Measurements from ENCODE around the gene PADI3.

DNA sequence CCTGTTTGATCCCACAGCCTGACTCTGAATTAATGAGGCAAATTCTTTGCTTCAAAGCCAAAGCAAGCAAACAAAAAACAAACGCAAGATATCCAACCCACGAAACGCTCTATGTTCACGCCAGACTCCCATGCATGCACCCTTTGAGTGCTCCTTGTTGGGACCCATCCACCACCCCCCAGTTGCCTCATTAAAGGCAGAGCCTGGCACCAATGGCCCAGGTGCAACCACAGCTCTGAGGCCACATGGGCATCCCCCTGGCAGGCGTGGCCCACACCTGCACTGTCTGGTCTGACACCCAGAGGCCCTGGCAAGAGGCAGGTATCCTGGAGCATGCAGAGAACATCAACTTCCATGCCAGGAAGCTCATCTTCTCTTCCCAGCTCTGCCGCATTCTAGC lies 58.0 kb downstream of the PADI3 start:
- TF ChIP-seq, protein P1, sequence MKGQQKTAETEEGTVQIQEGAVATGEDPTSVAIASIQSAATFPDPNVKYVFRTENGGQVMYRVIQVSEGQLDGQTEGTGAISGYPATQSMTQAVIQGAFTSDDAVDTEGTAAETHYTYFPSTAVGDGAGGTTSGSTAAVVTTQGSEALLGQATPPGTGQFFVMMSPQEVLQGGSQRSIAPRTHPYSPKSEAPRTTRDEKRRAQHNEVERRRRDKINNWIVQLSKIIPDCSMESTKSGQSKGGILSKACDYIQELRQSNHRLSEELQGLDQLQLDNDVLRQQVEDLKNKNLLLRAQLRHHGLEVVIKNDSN (IDR thresholded peaks at IDR 0.05; ENCODE audit: borderline replicate concordance, low read depth): no peak
- TF ChIP-seq GABPA (IDR thresholded peaks at IDR 0.05; ENCODE audit: low read depth): no peak
- TF ChIP-seq EZH2phosphoT487 (IDR thresholded peaks at IDR 0.05; ENCODE audit: borderline replicate concordance, low read depth): no peak
- no peak for TF ChIP-seq RFX5 (IDR thresholded peaks at IDR 0.05; ENCODE audit: low read length)
- TF ChIP-seq POLR2AphosphoS5 (IDR thresholded peaks at IDR 0.05; ENCODE audit: low read depth, low read length): no peak
- TF ChIP-seq, protein P2, sequence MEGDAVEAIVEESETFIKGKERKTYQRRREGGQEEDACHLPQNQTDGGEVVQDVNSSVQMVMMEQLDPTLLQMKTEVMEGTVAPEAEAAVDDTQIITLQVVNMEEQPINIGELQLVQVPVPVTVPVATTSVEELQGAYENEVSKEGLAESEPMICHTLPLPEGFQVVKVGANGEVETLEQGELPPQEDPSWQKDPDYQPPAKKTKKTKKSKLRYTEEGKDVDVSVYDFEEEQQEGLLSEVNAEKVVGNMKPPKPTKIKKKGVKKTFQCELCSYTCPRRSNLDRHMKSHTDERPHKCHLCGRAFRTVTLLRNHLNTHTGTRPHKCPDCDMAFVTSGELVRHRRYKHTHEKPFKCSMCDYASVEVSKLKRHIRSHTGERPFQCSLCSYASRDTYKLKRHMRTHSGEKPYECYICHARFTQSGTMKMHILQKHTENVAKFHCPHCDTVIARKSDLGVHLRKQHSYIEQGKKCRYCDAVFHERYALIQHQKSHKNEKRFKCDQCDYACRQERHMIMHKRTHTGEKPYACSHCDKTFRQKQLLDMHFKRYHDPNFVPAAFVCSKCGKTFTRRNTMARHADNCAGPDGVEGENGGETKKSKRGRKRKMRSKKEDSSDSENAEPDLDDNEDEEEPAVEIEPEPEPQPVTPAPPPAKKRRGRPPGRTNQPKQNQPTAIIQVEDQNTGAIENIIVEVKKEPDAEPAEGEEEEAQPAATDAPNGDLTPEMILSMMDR (IDR thresholded peaks at IDR 0.05): no peak
- TF ChIP-seq, protein P3, sequence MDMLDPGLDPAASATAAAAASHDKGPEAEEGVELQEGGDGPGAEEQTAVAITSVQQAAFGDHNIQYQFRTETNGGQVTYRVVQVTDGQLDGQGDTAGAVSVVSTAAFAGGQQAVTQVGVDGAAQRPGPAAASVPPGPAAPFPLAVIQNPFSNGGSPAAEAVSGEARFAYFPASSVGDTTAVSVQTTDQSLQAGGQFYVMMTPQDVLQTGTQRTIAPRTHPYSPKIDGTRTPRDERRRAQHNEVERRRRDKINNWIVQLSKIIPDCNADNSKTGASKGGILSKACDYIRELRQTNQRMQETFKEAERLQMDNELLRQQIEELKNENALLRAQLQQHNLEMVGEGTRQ (IDR thresholded peaks at IDR 0.05; ENCODE audit: borderline replicate concordance, low read depth, low read length): no peak
- TF ChIP-seq, protein P4, sequence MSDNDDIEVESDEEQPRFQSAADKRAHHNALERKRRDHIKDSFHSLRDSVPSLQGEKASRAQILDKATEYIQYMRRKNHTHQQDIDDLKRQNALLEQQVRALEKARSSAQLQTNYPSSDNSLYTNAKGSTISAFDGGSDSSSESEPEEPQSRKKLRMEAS (IDR thresholded peaks at IDR 0.05; ENCODE audit: low read depth): no peak
- TF ChIP-seq, protein P5, sequence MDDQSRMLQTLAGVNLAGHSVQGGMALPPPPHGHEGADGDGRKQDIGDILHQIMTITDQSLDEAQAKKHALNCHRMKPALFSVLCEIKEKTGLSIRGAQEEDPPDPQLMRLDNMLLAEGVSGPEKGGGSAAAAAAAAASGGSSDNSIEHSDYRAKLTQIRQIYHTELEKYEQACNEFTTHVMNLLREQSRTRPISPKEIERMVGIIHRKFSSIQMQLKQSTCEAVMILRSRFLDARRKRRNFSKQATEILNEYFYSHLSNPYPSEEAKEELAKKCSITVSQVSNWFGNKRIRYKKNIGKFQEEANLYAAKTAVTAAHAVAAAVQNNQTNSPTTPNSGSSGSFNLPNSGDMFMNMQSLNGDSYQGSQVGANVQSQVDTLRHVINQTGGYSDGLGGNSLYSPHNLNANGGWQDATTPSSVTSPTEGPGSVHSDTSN (IDR thresholded peaks at IDR 0.05): no peak
- TF ChIP-seq RAD21 (IDR thresholded peaks at IDR 0.05; ENCODE audit: low read length): no peak
- no peak for TF ChIP-seq RCOR1 (IDR thresholded peaks at IDR 0.05; ENCODE audit: low read length)
- no peak for TF ChIP-seq MEF2A (IDR thresholded peaks at IDR 0.05; ENCODE audit: borderline replicate concordance, low read depth)
- TF ChIP-seq EP300 (IDR thresholded peaks at IDR 0.05; ENCODE audit: borderline replicate concordance in 1 of 2, low read depth in 1 of 2, low read length in 1 of 2): no peak
- TF ChIP-seq, protein P6, sequence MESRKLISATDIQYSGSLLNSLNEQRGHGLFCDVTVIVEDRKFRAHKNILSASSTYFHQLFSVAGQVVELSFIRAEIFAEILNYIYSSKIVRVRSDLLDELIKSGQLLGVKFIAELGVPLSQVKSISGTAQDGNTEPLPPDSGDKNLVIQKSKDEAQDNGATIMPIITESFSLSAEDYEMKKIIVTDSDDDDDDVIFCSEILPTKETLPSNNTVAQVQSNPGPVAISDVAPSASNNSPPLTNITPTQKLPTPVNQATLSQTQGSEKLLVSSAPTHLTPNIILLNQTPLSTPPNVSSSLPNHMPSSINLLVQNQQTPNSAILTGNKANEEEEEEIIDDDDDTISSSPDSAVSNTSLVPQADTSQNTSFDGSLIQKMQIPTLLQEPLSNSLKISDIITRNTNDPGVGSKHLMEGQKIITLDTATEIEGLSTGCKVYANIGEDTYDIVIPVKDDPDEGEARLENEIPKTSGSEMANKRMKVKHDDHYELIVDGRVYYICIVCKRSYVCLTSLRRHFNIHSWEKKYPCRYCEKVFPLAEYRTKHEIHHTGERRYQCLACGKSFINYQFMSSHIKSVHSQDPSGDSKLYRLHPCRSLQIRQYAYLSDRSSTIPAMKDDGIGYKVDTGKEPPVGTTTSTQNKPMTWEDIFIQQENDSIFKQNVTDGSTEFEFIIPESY (IDR thresholded peaks at IDR 0.05; ENCODE audit: borderline replicate concordance, low read depth): no peak
